CD4-positive, alpha-beta T cell treated with Interleukin-1 beta for 1 hour (primary cell): ENCODE results near the gene DNAJB14.

Experiments
- DNase-seq, 2 donors: peaks; one replicate each; pipeline ENCODE4 v3.0.0-alpha.2; 2020 to 2022

DNAJB14 gene

GRCh38 chr4:99861120-99861905 lies 85.1 kb downstream of the DNAJB14 start:
- no peak for DNase-seq

- DNase-seq, result no peak
Observed at GRCh38 chr4:99860521-99860920, 85.9 kb downstream of the DNAJB14 start.

GRCh38 chr4:99859618-99860017 lies 86.8 kb downstream of the DNAJB14 start:
- DNase-seq, result no peak

GRCh38 chr4:99857307-99857706 lies 89.1 kb downstream of the DNAJB14 start:
- no peak for DNase-seq

GRCh38 chr4:99856166-99856565 lies 90.3 kb downstream of the DNAJB14 start:
- DNase-seq, result peak; percentile 11 to 18

- peak; percentile 18 to 30 for DNase-seq
Observed at GRCh38 chr4:99855678-99856077, 90.7 kb downstream of the DNAJB14 start.

- DNase-seq, result no peak
Observed at GRCh38 chr4:99853999-99854398, 92.4 kb downstream of the DNAJB14 start.

GRCh38 chr4:99853190-99853589 lies 93.2 kb downstream of the DNAJB14 start:
- no peak for DNase-seq

- DNase-seq, result no peak
Observed at GRCh38 chr4:99852199-99852749, 94.1 kb downstream of the DNAJB14 start.

- no peak for DNase-seq
Observed at GRCh38 chr4:99848591-99849001, 97.8 kb downstream of the DNAJB14 start.

GRCh38 chr4:99847362-99847976 lies 98.9 kb downstream of the DNAJB14 start:
- DNase-seq, result peak; percentile 10 to 34

- DNase-seq, result no peak
Observed at GRCh38 chr4:99846891-99847290, 99.5 kb downstream of the DNAJB14 start.
